Amniotic stem cell (primary cell): Measurements from ENCODE around the gene CA10.

Source experiments
- DNase-seq: peaks from one replicate; lab custom pipeline; 2025; lab: John Stamatoyannopoulos, UW

Gene CA10

DNA sequence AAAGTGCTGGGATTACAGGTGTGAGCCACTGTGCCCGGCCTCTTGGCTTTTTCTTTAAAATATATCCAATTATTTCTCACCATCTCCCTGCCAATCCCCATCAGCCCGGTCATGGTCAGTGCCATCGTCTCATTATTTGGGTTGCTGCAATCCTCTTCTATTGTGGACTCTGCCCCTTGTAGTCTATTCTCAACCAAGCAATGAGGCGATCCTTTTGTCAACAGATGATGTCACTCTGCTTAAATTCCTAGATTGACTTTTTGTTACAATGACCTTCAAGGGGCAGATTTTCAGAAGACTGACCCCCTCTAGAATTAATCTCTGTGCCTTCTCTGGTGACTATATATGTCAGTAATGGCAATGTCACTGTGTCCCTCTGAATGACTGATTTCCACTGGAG, 513.5 kb downstream of the CA10 start:
- no peak for DNase-seq

DNA sequence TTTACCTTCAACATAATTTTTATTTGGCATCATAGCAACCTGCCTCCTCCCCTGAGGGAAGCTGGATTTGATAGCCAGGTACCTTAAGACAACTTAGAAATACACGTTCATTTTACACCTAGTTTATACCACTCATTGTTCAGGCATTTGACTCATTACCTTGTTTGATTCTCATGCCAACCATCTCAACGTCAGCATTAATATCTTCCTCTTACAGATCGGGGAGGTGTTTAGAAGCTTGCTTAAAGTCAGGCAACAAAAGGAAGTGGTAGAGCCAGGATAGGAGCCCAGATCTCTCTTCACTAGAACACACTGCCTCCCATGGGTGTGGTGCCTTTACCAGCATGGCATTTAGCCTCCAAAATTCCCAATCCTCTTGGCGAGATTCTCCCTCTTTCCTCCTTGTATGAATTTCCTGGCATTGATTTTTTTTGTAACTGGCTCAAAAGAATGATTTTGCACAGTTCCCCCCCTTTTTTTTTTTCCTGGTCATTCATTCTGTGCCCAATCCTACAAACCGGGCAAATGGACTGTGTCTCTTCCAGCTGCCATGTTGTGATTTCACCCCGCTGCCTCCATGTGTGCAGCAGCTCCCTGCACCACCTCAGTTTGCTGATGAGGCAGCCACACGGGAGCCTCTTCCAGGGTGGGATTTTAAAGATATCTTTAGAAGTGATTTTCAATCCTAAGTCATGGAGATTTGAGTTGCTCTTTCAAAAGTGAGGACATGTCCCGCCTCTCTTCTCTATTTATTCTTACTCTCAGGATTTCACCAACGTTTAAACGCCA, 514.6 kb downstream of the CA10 start:
- DNase-seq, result no peak

- no peak for DNase-seq
Observed at GRCh38 chr17:51642029-51642428, 516.5 kb downstream of the CA10 start.

DNA sequence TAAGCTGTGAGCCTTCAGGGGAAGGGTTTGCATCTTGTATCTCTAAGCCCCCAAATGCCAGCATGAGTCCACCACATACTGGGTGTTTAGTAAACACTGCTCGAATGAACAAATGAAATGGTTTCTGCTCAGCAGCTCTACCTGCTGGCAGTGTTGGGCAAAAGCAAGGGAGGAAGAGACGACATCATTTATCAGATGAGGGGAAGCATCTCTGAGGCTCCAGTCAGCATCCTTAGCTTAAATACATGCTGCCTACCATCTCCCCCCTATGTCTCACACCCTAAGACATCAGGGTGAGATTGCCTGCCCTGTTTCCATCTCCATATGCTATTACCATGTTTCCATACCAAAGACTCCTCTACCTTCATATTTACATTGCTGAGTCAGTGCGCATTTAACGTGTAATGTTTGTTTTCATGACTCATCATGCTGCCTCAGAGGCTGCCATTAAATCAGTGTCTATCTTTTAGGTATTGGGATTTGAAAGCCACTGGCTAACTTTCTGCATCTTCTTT, 518.3 kb downstream of the CA10 start:
- DNase-seq, result no peak

- DNase-seq, result no peak
Observed at GRCh38 chr17:51638971-51639370, 519.5 kb downstream of the CA10 start.

DNA sequence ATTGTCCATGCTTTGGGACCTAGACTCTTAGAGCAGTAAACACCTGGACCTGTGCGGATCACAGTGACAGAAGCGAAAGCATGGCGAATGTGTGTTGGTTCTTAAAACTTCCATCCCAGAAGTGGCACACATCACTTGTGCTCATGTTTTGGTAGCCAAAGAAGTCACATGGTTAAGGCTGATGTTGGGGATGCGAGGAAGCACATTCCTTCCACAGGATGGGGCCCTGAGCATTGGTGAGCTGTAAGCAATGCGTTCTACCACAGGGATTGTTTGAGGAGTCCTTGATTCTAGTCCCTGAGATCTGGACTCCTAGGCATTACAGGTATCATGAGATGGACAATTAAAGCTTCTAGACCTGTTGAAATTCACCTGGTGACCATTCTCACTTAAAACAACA, 522.2 kb downstream of the CA10 start:
- no peak for DNase-seq

- DNase-seq, result no peak
Observed at GRCh38 chr17:51630101-51630671, 528.3 kb downstream of the CA10 start.

- no peak for DNase-seq
Observed at GRCh38 chr17:51629232-51629631, 529.3 kb downstream of the CA10 start.

- DNase-seq, result no peak
Observed at GRCh38 chr17:51627779-51628178, 530.7 kb downstream of the CA10 start.

DNA sequence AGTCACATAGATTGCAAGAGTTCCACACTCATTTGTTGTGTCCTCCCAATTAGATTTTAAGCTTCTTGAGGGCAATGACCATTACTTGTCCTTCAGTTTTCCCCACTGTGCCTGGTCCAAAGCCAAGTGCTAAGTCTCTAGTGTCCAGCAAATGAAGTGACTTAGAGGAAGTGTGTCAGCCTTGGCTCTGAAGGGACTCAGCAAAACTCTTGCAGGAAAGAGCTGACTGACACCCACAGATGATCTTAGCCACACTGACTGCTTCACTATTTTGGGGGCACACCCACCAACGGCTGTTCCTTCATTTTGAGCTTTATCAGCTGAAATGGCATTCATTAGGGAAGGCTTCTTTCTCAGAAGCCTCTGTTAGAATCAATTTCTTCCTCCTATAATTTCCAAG, 540.0 kb downstream of the CA10 start:
- no peak for DNase-seq

- no peak for DNase-seq
Observed at GRCh38 chr17:51617986-51618385, 540.5 kb downstream of the CA10 start.

- no peak for DNase-seq
Observed at GRCh38 chr17:51613255-51613654, 545.3 kb downstream of the CA10 start.

DNA sequence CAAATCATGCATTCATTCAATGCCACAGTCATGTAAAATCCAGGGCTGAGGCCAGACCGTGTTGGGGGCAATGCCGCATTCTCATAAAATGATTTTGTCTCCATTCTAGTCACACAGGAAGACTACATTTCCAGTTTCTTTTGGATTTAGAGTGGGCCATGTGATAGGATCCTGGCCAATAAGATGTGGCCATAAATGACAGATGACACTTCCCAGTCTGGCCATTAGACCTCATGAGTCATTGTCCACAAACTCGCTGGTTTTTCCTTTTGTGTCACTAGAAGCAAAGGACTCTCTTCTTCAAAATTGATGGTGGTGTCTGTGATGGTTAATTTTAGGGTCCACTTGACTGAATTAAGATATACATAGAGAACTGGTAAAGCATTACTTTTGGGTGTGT, 545.8 kb downstream of the CA10 start:
- no peak for DNase-seq

GRCh38 chr17:51611585-51611984, 546.9 kb downstream of the CA10 start:
- DNase-seq, result no peak

DNA sequence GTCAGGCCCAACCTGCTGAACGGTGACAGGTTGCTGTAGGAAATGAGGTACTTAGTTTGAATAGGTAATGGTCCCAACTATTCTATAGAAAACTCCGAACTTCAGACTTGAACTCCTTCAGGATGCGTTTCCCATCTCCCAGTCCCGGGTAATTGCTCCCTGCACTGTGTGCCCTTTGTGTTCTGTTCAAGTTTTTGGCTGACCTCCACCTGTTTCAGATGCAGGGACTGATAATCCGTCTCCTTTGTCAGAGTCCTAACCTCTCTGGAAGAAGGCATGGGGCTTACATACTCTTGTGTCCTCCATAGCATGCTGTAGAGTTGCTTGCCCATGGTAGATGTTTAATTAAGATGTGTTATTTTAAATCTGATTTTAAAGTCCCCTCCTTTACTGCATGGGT, 547.7 kb downstream of the CA10 start:
- no peak for DNase-seq

GRCh38 chr17:51610155-51610554, 548.4 kb downstream of the CA10 start:
- no peak for DNase-seq

- DNase-seq, result no peak
Observed at GRCh38 chr17:51608251-51608933, 550.1 kb downstream of the CA10 start.

GRCh38 chr17:51607512-51607911, 551.0 kb downstream of the CA10 start:
- no peak for DNase-seq

DNA sequence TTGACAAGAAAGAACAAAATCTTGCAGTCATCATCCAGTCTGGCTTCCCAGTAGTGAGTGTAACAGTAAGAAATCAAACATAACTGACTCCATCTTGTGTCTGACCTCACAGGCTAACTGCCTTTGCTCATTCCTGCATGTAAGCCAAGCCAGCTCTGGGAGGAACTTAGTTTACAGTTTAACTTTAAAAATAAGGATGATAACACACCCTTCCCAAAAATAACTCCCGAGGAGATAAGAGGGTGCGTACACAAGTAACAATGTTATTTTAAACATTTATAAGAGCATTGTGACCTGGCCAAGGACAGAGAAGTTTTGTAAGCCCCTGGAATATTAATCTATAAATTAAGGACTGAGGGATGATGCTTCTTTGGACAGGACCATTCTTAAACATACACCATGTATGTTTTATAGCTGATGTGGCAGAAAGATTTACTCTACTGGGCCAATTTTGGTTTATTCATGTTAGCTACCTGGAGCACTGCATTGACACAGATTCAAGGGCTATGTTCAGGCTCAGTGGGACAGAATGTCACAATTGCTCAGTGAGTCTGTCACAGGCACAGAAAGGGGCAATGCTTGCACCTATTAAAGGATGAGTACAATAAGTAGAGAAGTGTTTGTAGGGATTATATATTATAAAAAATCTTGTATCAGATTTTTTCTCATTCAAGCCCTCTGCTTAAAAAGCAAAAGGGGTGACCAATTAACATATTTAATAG, 554.1 kb downstream of the CA10 start:
- no peak for DNase-seq

DNA sequence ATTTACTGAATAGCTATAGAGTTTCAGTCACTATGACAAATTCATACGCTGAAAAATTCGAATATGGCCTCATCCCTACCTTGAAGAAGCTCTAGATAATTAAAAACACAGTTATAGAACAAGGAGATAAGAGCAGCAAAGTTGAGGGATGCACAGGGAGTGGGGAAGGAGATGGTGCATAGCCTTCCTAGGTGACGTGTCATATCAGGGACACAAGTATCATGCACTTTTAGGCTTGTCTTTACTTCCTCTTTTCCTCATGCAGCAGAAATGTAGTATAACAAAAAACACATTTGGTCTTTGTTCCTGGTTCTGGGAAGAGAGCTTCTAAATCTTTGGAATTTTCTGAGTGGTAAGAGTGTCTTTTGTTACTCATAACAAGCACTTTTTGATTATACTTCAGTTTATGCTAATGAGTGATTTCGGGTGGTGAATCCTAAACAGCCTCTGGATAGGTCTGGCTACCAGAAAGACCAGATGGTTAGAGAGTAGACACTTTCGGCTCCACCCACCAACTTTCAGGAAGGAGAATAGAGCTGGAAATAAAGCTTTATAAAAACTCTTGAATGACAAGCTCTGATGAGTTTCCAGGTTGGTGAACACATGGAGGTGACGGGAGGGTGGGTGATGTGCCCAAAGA, 556.8 kb downstream of the CA10 start:
- DNase-seq, result no peak

- no peak for DNase-seq
Observed at GRCh38 chr17:51598824-51599223, 559.7 kb downstream of the CA10 start.

DNA sequence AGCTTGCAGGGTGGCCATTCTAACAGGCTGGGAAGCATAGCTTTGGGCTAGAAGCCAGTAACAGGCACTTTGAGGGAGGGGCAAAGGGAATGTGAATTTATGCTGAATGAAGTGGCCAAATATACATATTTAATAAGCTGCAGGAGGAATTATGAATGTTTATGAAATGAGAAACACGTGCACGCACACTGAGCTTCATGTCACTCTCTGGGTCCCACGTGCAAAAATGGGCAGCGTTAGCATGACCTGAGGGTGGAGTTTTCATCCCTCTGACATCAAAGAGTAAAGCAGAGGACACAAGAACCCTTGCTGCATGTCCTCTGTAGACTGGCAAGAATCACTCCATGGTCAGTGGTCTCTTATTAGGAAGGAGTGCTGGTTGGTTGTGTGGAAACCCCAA, 561.2 kb downstream of the CA10 start:
- DNase-seq, result no peak
